K562 (cell line): ENCODE measurements around the gene DIPK2A. TPM values are rescaled to one million over a fixed set of nuclear protein-coding genes. Genes with fewer than 3 reads are reported as not detected.
A peak's percentile ranks its signal among the peaks of the same experiment; 100 is the strongest.

Experiments
- CCAR2 ChIP-seq: fragments of 200-400 bp; formaldehyde crosslinking; IDR thresholded peaks from 2 replicates; pipeline ENCODE4 v1.6.1; 2017; ENCODE audit warnings: mild to moderate bottlenecking, low read depth, low read length
- CSDE1 ChIP-seq, 2 experiments: fragments of 450-650 bp; IDR thresholded peaks; 2 replicates each; pipeline ENCODE4 v1.6.1; 2016; ENCODE audit warnings: mild to moderate bottlenecking in 1 of 2
- FOSL1 ChIP-seq: fragments of 200-800 bp; sonication (Bioruptor generic); conservative IDR thresholded peaks from 2 replicates; pipeline ENCODE4 v1.6.1; 2016; ENCODE audit warnings: missing genetic modification characterization, missing compliant biosample characterization
- GTF2E2 ChIP-seq: fragments of 200-800 bp; sonication (Bioruptor generic); IDR thresholded peaks from 2 replicates; pipeline ENCODE4 v1.6.1; 2016; ENCODE audit warnings: missing genetic modification characterization, missing compliant biosample characterization
- KLF16 ChIP-seq: IDR thresholded peaks from 2 replicates; pipeline ENCODE4 v1.6.1; 2016; ENCODE audit warnings: antibody characterized with exemption
- TBL1XR1 ChIP-seq, 2 experiments: IDR thresholded peaks; 2 replicates each; pipeline ENCODE4 v1.6.1; 2012; ENCODE audit warnings: improper control_type of control experiment in 2 of 2, low read length in 2 of 2, mild to moderate bottlenecking in 1 of 2
- TFAM ChIP-seq: fragments of 250-450 bp; sonication (Bioruptor Pico); conservative IDR thresholded peaks from 2 replicates; pipeline ENCODE4 v1.5.0; 2021; ENCODE audit warnings: mild to moderate bottlenecking, moderate library complexity
- TRIM28 ChIP-seq: fragments of 450-650 bp; IDR thresholded peaks from 2 replicates; pipeline ENCODE4 v1.6.1; 2017
- ZC3H11A ChIP-seq: IDR thresholded peaks from 2 replicates; pipeline ENCODE4 v1.6.1; 2012; ENCODE audit warnings: low read depth, low read length, improper control_type of control experiment
- ZFP30 ChIP-seq: fragments of 250-450 bp; sonication (Bioruptor Pico); IDR thresholded peaks from 2 replicates; pipeline ENCODE4 v1.8.0; 2022; ENCODE audit warnings: moderate library complexity, mild to moderate bottlenecking, inconsistent platforms, borderline replicate concordance
- ZNF780A ChIP-seq: fragments of 250-450 bp; sonication (Bioruptor Pico); IDR thresholded peaks from 2 replicates; pipeline ENCODE4 v1.5.0; 2021; ENCODE audit warnings: mild to moderate bottlenecking
- ZNF785 ChIP-seq: fragments of 250-450 bp; sonication (Bioruptor Pico); IDR thresholded peaks from 2 replicates; pipeline ENCODE4 v1.4.0; 2020; ENCODE audit warnings: mild to moderate bottlenecking
- ZZZ3 ChIP-seq: fragments of 450-650 bp; IDR thresholded peaks from 2 replicates; pipeline ENCODE4 v1.6.1; 2016; ENCODE audit warnings: antibody characterized with exemption, mild to moderate bottlenecking, moderate library complexity
- polyA plus RNA-seq, 8 experiments: library from polyadenylated mRNA; depleted of rRNA in 4 of 8; stranded (reverse) in 5 of 8; unstranded in 3 of 8; fragments of >200 nt; fragmentation: Nextera tagmentation in 2 of 8; fragmentation: Illumina TruSeq in 1 of 8; extraction: Ambion mirVana in 2 of 8; extraction: Trizol in 1 of 8; gene quantifications; 2 replicates each; pipeline versions ENCODE4 v1.2.1 to v1.2.3, GENCODE V29; 2011 to 2014; ENCODE audit warnings: inconsistent platforms in 1 of 8, missing spikeins in 1 of 8
- total RNA-seq, 7 experiments: library from RNA; depleted of rRNA in 6 of 7; stranded (reverse); fragments of >200 nt in 6 of 7; fragmentation: Illumina TruSeq in 2 of 7; extraction: Trizol in 2 of 7; gene quantifications; 2 replicates each; pipeline versions ENCODE4 v1.2.1 to v1.2.3, GENCODE V29; 2011 to 2021; ENCODE audit warnings: low replicate concordance in 1 of 7
- TF ChIP-seq, protein P1 (sequence below): fragments of 200-600 bp; sonication (generic); IDR thresholded peaks from one replicate; pipeline ENCODE4 v1.6.1; 2012; ENCODE audit warnings: mild to moderate bottlenecking, low read depth, low read length, inconsistent platforms
- TF ChIP-seq, protein P2 (sequence below): fragments of 450-650 bp; IDR thresholded peaks from one replicate; pipeline ENCODE4 v1.6.1; 2018; ENCODE audit warnings: mild to moderate bottlenecking, moderate library complexity; ENCODE audit not compliant: partially characterized antibody
- TF ChIP-seq, protein P3 (sequence below): fragments of 450-650 bp; IDR thresholded peaks from 2 replicates; pipeline ENCODE4 v1.6.1; 2016; ENCODE audit warnings: low read depth, mild to moderate bottlenecking, moderate library complexity

Gene DIPK2A
- total and polyA plus RNA-seq, 9 of the 15 experiments (the other 6 are each of a cell fraction or from before 2014, with no cell fraction given) = 3.3 to 15.7 (median 7.8) TPM

DNA sequence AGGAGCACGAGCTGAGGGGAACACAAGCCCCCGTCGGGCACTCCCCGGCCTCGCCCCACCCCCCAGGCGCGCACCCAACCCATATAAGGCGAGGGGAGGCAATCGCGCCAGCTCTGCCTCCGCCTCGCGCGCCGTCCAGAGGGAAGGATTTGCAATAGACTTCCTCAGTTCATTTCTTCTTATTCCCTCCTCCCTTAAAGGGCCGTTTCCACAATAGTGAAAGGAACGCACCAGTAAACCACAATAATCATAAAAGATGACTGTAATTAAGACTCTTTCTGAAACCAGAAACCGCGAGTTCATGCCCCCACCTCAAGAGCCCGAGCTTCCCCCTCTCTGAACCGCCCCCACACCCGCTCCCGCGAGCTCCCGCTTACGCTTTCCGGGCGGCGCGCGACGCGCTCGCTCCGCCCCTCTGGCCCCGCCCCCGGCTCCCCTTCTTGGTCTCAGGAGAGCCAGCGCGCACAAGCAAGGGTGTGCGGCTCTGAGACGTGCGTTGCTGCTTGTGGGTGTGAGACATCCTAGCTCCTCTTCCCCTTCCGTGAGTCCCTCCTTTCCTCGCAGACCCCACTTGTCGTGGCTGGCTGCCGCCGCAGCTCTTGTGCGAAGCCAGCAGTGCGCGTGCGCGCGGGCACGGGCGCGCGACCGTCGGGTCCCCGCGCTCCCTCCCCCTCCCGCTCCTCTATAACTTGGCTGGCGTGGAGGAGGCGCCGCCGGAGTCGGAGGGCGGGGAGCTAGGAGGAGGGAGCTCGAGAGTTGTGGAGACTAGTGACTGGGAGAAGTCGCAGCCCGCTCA, at the start of gene DIPK2A (continued):
- TF ChIP-seq, protein P1, sequence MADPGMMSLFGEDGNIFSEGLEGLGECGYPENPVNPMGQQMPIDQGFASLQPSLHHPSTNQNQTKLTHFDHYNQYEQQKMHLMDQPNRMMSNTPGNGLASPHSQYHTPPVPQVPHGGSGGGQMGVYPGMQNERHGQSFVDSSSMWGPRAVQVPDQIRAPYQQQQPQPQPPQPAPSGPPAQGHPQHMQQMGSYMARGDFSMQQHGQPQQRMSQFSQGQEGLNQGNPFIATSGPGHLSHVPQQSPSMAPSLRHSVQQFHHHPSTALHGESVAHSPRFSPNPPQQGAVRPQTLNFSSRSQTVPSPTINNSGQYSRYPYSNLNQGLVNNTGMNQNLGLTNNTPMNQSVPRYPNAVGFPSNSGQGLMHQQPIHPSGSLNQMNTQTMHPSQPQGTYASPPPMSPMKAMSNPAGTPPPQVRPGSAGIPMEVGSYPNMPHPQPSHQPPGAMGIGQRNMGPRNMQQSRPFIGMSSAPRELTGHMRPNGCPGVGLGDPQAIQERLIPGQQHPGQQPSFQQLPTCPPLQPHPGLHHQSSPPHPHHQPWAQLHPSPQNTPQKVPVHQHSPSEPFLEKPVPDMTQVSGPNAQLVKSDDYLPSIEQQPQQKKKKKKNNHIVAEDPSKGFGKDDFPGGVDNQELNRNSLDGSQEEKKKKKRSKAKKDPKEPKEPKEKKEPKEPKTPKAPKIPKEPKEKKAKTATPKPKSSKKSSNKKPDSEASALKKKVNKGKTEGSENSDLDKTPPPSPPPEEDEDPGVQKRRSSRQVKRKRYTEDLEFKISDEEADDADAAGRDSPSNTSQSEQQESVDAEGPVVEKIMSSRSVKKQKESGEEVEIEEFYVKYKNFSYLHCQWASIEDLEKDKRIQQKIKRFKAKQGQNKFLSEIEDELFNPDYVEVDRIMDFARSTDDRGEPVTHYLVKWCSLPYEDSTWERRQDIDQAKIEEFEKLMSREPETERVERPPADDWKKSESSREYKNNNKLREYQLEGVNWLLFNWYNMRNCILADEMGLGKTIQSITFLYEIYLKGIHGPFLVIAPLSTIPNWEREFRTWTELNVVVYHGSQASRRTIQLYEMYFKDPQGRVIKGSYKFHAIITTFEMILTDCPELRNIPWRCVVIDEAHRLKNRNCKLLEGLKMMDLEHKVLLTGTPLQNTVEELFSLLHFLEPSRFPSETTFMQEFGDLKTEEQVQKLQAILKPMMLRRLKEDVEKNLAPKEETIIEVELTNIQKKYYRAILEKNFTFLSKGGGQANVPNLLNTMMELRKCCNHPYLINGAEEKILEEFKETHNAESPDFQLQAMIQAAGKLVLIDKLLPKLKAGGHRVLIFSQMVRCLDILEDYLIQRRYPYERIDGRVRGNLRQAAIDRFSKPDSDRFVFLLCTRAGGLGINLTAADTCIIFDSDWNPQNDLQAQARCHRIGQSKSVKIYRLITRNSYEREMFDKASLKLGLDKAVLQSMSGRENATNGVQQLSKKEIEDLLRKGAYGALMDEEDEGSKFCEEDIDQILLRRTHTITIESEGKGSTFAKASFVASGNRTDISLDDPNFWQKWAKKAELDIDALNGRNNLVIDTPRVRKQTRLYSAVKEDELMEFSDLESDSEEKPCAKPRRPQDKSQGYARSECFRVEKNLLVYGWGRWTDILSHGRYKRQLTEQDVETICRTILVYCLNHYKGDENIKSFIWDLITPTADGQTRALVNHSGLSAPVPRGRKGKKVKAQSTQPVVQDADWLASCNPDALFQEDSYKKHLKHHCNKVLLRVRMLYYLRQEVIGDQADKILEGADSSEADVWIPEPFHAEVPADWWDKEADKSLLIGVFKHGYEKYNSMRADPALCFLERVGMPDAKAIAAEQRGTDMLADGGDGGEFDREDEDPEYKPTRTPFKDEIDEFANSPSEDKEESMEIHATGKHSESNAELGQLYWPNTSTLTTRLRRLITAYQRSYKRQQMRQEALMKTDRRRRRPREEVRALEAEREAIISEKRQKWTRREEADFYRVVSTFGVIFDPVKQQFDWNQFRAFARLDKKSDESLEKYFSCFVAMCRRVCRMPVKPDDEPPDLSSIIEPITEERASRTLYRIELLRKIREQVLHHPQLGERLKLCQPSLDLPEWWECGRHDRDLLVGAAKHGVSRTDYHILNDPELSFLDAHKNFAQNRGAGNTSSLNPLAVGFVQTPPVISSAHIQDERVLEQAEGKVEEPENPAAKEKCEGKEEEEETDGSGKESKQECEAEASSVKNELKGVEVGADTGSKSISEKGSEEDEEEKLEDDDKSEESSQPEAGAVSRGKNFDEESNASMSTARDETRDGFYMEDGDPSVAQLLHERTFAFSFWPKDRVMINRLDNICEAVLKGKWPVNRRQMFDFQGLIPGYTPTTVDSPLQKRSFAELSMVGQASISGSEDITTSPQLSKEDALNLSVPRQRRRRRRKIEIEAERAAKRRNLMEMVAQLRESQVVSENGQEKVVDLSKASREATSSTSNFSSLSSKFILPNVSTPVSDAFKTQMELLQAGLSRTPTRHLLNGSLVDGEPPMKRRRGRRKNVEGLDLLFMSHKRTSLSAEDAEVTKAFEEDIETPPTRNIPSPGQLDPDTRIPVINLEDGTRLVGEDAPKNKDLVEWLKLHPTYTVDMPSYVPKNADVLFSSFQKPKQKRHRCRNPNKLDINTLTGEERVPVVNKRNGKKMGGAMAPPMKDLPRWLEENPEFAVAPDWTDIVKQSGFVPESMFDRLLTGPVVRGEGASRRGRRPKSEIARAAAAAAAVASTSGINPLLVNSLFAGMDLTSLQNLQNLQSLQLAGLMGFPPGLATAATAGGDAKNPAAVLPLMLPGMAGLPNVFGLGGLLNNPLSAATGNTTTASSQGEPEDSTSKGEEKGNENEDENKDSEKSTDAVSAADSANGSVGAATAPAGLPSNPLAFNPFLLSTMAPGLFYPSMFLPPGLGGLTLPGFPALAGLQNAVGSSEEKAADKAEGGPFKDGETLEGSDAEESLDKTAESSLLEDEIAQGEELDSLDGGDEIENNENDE = no peak
- TF ChIP-seq ZNF780A (CRISPR knock-in tag) (no peak), CSDE1 (IDR thresholded peaks at IDR 0.05) (no peak), CCAR2 (no peak), ZFP30 (CRISPR knock-in tag) (no peak; the same call in 1 of the 2 replicates), KLF16 (no peak), TBL1XR1 (IDR thresholded peaks at IDR 0.05; ENCODE audit: low read length in 2 of 2) (0 out of 4 replicates have a peak, but pooled peaks of 1 of the 2 experiments have one; percentile 31), TFAM (CRISPR knock-in tag) (no peak), ZZZ3 (no peak), GTF2E2 (peak; percentile 79), TRIM28 (0 out of 2 replicates have a peak, but pooled peaks have one; percentile 29), ZC3H11A (no peak), ZNF785 (CRISPR knock-in tag) (no peak), FOSL1 (tag) (no peak)
- TF ChIP-seq, protein P2, sequence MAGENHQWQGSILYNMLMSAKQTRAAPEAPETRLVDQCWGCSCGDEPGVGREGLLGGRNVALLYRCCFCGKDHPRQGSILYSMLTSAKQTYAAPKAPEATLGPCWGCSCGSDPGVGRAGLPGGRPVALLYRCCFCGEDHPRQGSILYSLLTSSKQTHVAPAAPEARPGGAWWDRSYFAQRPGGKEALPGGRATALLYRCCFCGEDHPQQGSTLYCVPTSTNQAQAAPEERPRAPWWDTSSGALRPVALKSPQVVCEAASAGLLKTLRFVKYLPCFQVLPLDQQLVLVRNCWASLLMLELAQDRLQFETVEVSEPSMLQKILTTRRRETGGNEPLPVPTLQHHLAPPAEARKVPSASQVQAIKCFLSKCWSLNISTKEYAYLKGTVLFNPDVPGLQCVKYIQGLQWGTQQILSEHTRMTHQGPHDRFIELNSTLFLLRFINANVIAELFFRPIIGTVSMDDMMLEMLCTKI = no peak
- TF ChIP-seq, protein P3, sequence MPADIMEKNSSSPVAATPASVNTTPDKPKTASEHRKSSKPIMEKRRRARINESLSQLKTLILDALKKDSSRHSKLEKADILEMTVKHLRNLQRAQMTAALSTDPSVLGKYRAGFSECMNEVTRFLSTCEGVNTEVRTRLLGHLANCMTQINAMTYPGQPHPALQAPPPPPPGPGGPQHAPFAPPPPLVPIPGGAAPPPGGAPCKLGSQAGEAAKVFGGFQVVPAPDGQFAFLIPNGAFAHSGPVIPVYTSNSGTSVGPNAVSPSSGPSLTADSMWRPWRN = no peak
